Measurements from ENCODE around the gene TMC8. TPM values are rescaled to one million over a fixed set of nuclear protein-coding genes. Genes with fewer than 3 reads are reported as not detected.
A peak's percentile ranks its signal among the peaks of the same experiment; 100 is the strongest.

TMC8 gene
- total RNA-seq, 4 donors from 2014 or later: 1.2 to 40.8 (median 9.8) TPM

- DNase-seq: peak; percentile 59
Measured at GRCh38 chr17:78154903-78155811, 24.6 kb downstream of the TMC8 start.

GRCh38 chr17:78159575-78160158, 29.1 kb downstream of the TMC8 start:
- in situ Hi-C loops (cut with MboI; ENCODE audit: low pct_ligation_motif_present in 1 of 4, low pct_unique_long_range_greater_than_20kb in 1 of 4, low sequenced_read_pairs in 3 of 4): no loop called here

More at GRCh38 chr17:78154903-78155811, 24.6 kb downstream of the TMC8 start:
- WGBS, 2 donors (ENCODE audit: low coverage in 1 of 2): 61 to 64% methylated on average over 8 to 11 of the region's 11 CpGs
- H3K4me1 ChIP-seq: peaks cover 0 to 35% (median 21%) of the 10 kb centered on the region in 4 donors
- H3K27ac ChIP-seq: peak overlapping the region in 3 of 4 donors; percentile 44 to 60 (median 53)
- no peaks in the 10 kb centered on the region for H3K36me3 ChIP-seq
- H3K4me3 ChIP-seq: no peak overlapping the region
- no peaks in the 10 kb centered on the region for H3K9me3 ChIP-seq
- in situ Hi-C loops (cut with MboI; ENCODE audit: low pct_ligation_motif_present in 1 of 4, low pct_unique_long_range_greater_than_20kb in 1 of 4, low sequenced_read_pairs in 3 of 4): no loop called here
- intact Hi-C loops (cut with DNase I; ENCODE audit: low total_unique reads): no loop called here
- H3K27me3 ChIP-seq: no peaks in the 10 kb centered on the region
- TF ChIP-seq POLR2AphosphoS5 (IDR thresholded peaks at IDR 0.05): no peak
- no peak for TF ChIP-seq EP300 (IDR thresholded peaks at IDR 0.05; ENCODE audit: low read depth)
- TF ChIP-seq CTCF (IDR thresholded peaks at IDR 0.05): no peak
- TF ChIP-seq POLR2A (IDR thresholded peaks at IDR 0.05): no peak

GRCh38 chr17:78163881-78164747, 33.5 kb downstream of the TMC8 start:
- 69% methylated on average over 18 of the region's 22 CpGs; no CpG with 5 or more reads in 1 of the 2 donors for WGBS, 2 donors (ENCODE audit: low coverage in 1 of 2)
- DNase-seq: peak; percentile 8
- no peak for TF ChIP-seq POLR2A (IDR thresholded peaks at IDR 0.05)

More at GRCh38 chr17:78159575-78160158, 29.1 kb downstream of the TMC8 start:
- H3K4me1 ChIP-seq: peaks cover 0 to 13% (median 7%) of the 10 kb centered on the region in 4 donors
- H3K4me3 ChIP-seq: no peak overlapping the region
- no peaks in the 10 kb centered on the region for H3K27me3 ChIP-seq
- intact Hi-C loops (cut with DNase I; ENCODE audit: low total_unique reads): no loop called here
- DNase-seq: no peak
- no peak overlapping the region for H3K27ac ChIP-seq
- WGBS, 2 donors (ENCODE audit: low coverage in 1 of 2): 61 to 66% methylated on average over 5 to 10 of the region's 10 CpGs
- no peaks in the 10 kb centered on the region for H3K36me3 ChIP-seq
- H3K9me3 ChIP-seq: no peaks in the 10 kb centered on the region
- TF ChIP-seq POLR2A (IDR thresholded peaks at IDR 0.05): no peak
- no peak for TF ChIP-seq POLR2AphosphoS5 (IDR thresholded peaks at IDR 0.05)
- no peak for TF ChIP-seq EP300 (IDR thresholded peaks at IDR 0.05; ENCODE audit: low read depth)
- no peak for TF ChIP-seq CTCF (IDR thresholded peaks at IDR 0.05)

GRCh38 chr17:78164748-78165607, 34.4 kb downstream of the TMC8 start:
- no peak for TF ChIP-seq POLR2AphosphoS5 (IDR thresholded peaks at IDR 0.05)
- TF ChIP-seq CTCF (IDR thresholded peaks at IDR 0.05): no peak
- no peak for TF ChIP-seq EP300 (IDR thresholded peaks at IDR 0.05; ENCODE audit: low read depth)
- TF ChIP-seq POLR2A (IDR thresholded peaks at IDR 0.05): no peak
- no peak for DNase-seq
- Histone ChIP-seq H3K4me1 (peaks cover 7 to 22% (median 15%) of the 10 kb centered on the region in 4 donors), H3K36me3 (no peaks in the 10 kb centered on the region), H3K27me3 (no peaks in the 10 kb centered on the region), H3K27ac (no peak overlapping the region), H3K4me3 (no peak overlapping the region), H3K9me3 (no peaks in the 10 kb centered on the region)
- 94% methylated on average over 13 of the region's 16 CpGs; no CpG with 5 or more reads in 1 of the 2 donors for WGBS, 2 donors (ENCODE audit: low coverage in 1 of 2)
- intact Hi-C loops (cut with DNase I; ENCODE audit: low total_unique reads) (no loop called here), in situ Hi-C loops (cut with MboI; ENCODE audit: low pct_ligation_motif_present in 1 of 4, low pct_unique_long_range_greater_than_20kb in 1 of 4, low sequenced_read_pairs in 3 of 4) (no loop called here)

More at GRCh38 chr17:78163881-78164747, 33.5 kb downstream of the TMC8 start:
- peaks cover 0 to 18% (median 8%) of the 10 kb centered on the region in 4 donors for H3K4me1 ChIP-seq
- H3K36me3 ChIP-seq: no peaks in the 10 kb centered on the region
- in situ Hi-C loops (cut with MboI; ENCODE audit: low pct_ligation_motif_present in 1 of 4, low pct_unique_long_range_greater_than_20kb in 1 of 4, low sequenced_read_pairs in 3 of 4) (no loop called here), intact Hi-C loops (cut with DNase I; ENCODE audit: low total_unique reads) (no loop called here)
- no peaks in the 10 kb centered on the region for H3K27me3 ChIP-seq
- no peaks in the 10 kb centered on the region for H3K9me3 ChIP-seq
- no peak overlapping the region for H3K27ac ChIP-seq
- H3K4me3 ChIP-seq: no peak overlapping the region

Data from transverse colon (tissue), 4 donors.